Smooth muscle cell (in vitro differentiated cells): ENCODE results near the gene RTN4R. TPM values are rescaled to one million over a fixed set of nuclear protein-coding genes. Genes with fewer than 3 reads are reported as not detected.

Experiments
- DNase-seq: peaks from one replicate; lab custom pipeline; 2025; ENCODE audit not compliant: unreplicated experiment; lab: John Stamatoyannopoulos, UW
- H2AFZ ChIP-seq: fragments of 200-600 bp; sonication (generic); 2 replicates; pipeline ENCODE4 v1.6.0; 2016; ENCODE audit warnings: antibody characterized with exemption, low read depth, mild to moderate bottlenecking
- H3F3A ChIP-seq: fragments of 200-600 bp; sonication (generic); 2 replicates; pipeline ENCODE4 v1.6.0; 2017; ENCODE audit warnings: antibody characterized with exemption, low read depth
- H3K27ac ChIP-seq: fragments of 200-600 bp; sonication (generic); 2 replicates; pipeline ENCODE4 v1.5.1; 2016; ENCODE audit warnings: low read depth, mild to moderate bottlenecking
- H3K27me3 ChIP-seq: fragments of 200-600 bp; sonication (generic); 2 replicates; pipeline ENCODE4 v1.6.1; 2016; ENCODE audit warnings: low read depth, mild to moderate bottlenecking
- H3K36me3 ChIP-seq: fragments of 200-600 bp; sonication (generic); 2 replicates; pipeline ENCODE4 v1.5.1; 2016; ENCODE audit warnings: low read depth
- H3K4me1 ChIP-seq: fragments of 200-600 bp; sonication (generic); 2 replicates; pipeline ENCODE4 v1.5.1; 2016; ENCODE audit warnings: low read depth
- H3K4me2 ChIP-seq: fragments of 200-600 bp; sonication (generic); 2 replicates; pipeline ENCODE4 v1.6.0; 2016; ENCODE audit warnings: mild to moderate bottlenecking
- H3K4me3 ChIP-seq: fragments of 200-600 bp; sonication (generic); 2 replicates; pipeline ENCODE4 v1.5.1; 2016; ENCODE audit warnings: mild to moderate bottlenecking
- H3K79me2 ChIP-seq: fragments of 200-600 bp; sonication (generic); 2 replicates; pipeline ENCODE4 v1.6.0; 2016; ENCODE audit warnings: low read depth, mild to moderate bottlenecking
- H3K9ac ChIP-seq: fragments of 200-600 bp; sonication (generic); 2 replicates; pipeline ENCODE4 v1.6.0; 2016; ENCODE audit warnings: low read depth
- H3K9me3 ChIP-seq: fragments of 200-600 bp; sonication (generic); replicated peaks from 2 replicates; pipeline ENCODE4 v1.5.1; 2016; ENCODE audit warnings: low read depth
- H4K20me1 ChIP-seq: fragments of 200-600 bp; sonication (generic); 2 replicates; pipeline ENCODE4 v1.6.0; 2016; ENCODE audit warnings: low read depth
- WGBS: methylation state at CpG from one replicate; pipeline ENCODE4 v1.1.7; 2016; ENCODE audit warnings: low lambda C conversion rate; 5-methylcytosine and 5-hydroxymethylcytosine counted together
- polyA plus RNA-seq: library from polyadenylated mRNA; unstranded; fragments of >200 nt; fragmentation: Nextera tagmentation; extraction: Ambion mirVana; gene quantifications from 2 replicates; pipeline ENCODE4 v1.2.1, GENCODE V29; 2016
- total RNA-seq: library from RNA; depleted of rRNA; stranded (reverse); fragments of >200 nt; gene quantifications from 2 replicates; pipeline ENCODE4 v1.2.3, GENCODE V29; 2014
- TF ChIP-seq, protein P1 (sequence below): fragments of 200-600 bp; sonication (generic); IDR thresholded peaks from 2 replicates; pipeline ENCODE4 v1.5.1; 2017; ENCODE audit warnings: borderline replicate concordance, mild to moderate bottlenecking, antibody characterized with exemption; ENCODE audit not compliant: insufficient read depth, poor library complexity, severe bottlenecking

Gene RTN4R
- total and polyA plus RNA-seq, 2 experiments from 2014 or later, result 1.8 to 4.7 TPM

GRCh38 chr22:20197407-20198030 lies 70.6 kb downstream of the RTN4R start:
- 90% methylated on average over 18 of the region's 18 CpGs for WGBS
- TF ChIP-seq, protein P1, sequence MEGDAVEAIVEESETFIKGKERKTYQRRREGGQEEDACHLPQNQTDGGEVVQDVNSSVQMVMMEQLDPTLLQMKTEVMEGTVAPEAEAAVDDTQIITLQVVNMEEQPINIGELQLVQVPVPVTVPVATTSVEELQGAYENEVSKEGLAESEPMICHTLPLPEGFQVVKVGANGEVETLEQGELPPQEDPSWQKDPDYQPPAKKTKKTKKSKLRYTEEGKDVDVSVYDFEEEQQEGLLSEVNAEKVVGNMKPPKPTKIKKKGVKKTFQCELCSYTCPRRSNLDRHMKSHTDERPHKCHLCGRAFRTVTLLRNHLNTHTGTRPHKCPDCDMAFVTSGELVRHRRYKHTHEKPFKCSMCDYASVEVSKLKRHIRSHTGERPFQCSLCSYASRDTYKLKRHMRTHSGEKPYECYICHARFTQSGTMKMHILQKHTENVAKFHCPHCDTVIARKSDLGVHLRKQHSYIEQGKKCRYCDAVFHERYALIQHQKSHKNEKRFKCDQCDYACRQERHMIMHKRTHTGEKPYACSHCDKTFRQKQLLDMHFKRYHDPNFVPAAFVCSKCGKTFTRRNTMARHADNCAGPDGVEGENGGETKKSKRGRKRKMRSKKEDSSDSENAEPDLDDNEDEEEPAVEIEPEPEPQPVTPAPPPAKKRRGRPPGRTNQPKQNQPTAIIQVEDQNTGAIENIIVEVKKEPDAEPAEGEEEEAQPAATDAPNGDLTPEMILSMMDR, result no peak
- Histone ChIP-seq H3K79me2 (no peaks in the 10 kb centered on the region), H3K4me2 (no peak overlapping the region), H3K36me3 (no peaks in the 10 kb centered on the region), H4K20me1 (no peaks in the 10 kb centered on the region), H3K4me3 (no peak overlapping the region), H3K9me3 (no peaks in the 10 kb centered on the region), H3K4me1 (no peaks in the 10 kb centered on the region), H3K27me3 (no peaks in the 10 kb centered on the region), H3F3A (no peaks in the 10 kb centered on the region), H3K9ac (no peak overlapping the region), H3K27ac (no peak overlapping the region), H2AFZ (no peak overlapping the region)
- no peak for DNase-seq

DNA sequence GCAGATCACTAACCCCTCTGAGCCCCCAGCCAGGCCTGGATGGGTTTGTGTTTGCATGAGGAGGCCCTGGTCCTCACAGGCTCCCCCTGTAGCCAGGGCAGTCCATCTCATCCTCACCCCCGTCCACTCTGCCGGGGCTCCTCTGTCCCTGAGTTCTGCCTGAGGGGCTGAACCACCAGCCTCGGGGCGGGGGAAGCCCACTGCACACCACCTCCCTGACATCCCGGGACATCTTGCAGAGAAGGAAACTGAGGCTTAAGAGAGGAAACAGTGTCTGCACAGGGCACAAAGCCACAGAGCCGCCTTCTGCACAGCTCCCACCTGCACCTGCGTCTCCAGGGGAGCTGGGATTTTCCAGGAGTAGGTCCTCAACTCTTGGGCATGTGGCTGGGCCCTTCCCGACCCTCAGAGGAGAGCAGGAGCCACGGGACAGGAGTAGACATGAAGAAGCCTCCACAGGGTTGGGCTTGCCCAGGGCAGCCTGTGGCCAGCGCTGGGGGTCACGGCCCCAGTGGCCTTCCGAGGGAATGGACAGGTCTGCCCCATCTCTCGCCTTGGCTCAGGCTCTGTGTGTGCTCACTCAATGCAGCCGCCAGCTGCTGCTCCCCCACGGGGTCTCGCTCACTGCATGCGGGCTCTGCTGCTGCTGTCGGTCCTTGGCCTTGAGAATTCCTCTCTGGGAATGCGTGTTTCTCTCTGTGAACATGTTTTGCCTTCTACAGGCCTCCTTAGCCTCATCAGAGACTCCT lies 71.8 kb downstream of the RTN4R start:
- DNase-seq, result no peak
- no peaks in the 10 kb centered on the region for H3K36me3 ChIP-seq
- H2AFZ ChIP-seq, result no peak overlapping the region
- H3K9ac ChIP-seq, result no peak overlapping the region
- no peaks in the 10 kb centered on the region for H4K20me1 ChIP-seq
- no peaks in the 10 kb centered on the region for H3K4me1 ChIP-seq
- no peak overlapping the region for H3K27ac ChIP-seq
- H3K4me3 ChIP-seq, result no peak overlapping the region
- no peaks in the 10 kb centered on the region for H3F3A ChIP-seq
- TF ChIP-seq, protein P1, result no peak
- no peak overlapping the region for H3K4me2 ChIP-seq
- 89% methylated on average over 19 of the region's 19 CpGs for WGBS
- no peaks in the 10 kb centered on the region for H3K27me3 ChIP-seq
- no peaks in the 10 kb centered on the region for H3K79me2 ChIP-seq
- H3K9me3 ChIP-seq, result no peaks in the 10 kb centered on the region

GRCh38 chr22:20194681-20195593 lies 73.2 kb downstream of the RTN4R start:
- Histone ChIP-seq H3K4me3 (no peak overlapping the region), H4K20me1 (no peaks in the 10 kb centered on the region), H3K27me3 (no peaks in the 10 kb centered on the region), H3K4me1 (no peaks in the 10 kb centered on the region), H2AFZ (no peak overlapping the region), H3F3A (no peaks in the 10 kb centered on the region), H3K36me3 (no peaks in the 10 kb centered on the region), H3K79me2 (no peaks in the 10 kb centered on the region), H3K9ac (no peak overlapping the region), H3K4me2 (no peak overlapping the region), H3K9me3 (no peaks in the 10 kb centered on the region), H3K27ac (no peak overlapping the region)
- DNase-seq, result no peak
- TF ChIP-seq, protein P1, result no peak
- 75% methylated on average over 8 of the region's 15 CpGs for WGBS
